ENCODE results near the gene LTB4R.
"Not testable (repeated sequence)": the region's sequence is repeated elsewhere in the genome, so short reads cannot be mapped to it uniquely, and the experiment has no call there.

The LTB4R gene

DNA sequence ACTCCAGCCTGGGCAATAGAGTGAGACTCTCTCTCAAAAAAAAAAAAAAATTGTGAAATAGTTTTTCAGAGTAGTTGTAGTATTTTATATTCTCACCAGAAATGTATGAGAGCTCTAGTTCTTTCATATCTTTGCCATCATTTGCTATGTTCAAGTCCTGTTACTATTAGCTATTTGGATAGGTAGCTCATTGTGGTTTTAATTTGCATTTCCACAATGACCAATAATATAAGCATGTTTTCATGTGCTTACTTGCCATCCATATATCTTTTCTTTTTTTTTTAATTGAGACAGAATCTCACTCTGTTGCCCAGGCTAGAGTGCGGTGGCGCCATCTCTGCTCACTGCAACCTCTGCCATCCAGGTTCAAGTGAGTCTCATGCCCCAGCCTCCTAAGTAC lies 36.9 kb downstream of the LTB4R start:
- DNase-seq = no peak

- DNase-seq = no peak
These were observed 38.4 kb downstream of the LTB4R start for GRCh38 chr14:24349742-24350141.

GRCh38 chr14:24351517-24351916 lies 40.2 kb downstream of the LTB4R start:
- DNase-seq = no peak

- no peak for DNase-seq
These were observed 42.5 kb downstream of the LTB4R start for GRCh38 chr14:24353559-24354481.

DNA sequence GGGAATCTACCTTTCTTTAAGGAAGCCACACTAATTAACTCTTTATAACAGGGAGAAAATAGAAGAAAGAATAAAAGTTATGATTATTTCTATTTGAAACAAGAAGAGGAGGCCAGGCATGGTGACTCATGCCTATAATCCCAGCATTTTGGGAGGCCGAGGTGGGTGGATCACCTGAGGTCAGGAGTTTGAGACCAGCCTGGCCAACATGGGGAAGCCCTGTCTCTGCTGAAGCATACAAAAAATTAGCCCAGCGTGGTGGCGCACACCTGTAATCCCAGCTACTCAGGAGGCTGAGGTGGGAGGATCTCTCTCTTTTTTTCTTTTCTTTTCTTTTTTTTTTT lies 43.2 kb downstream of the LTB4R start:
- DNase-seq = not testable (repeated sequence)

GRCh38 chr14:24355009-24355408 lies 43.7 kb downstream of the LTB4R start:
- DNase-seq = no peak

- no peak for DNase-seq
These were observed 44.9 kb downstream of the LTB4R start for GRCh38 chr14:24356208-24356607.

- no peak for DNase-seq
These were observed 49.0 kb downstream of the LTB4R start for GRCh38 chr14:24360281-24360680.

- no peak for DNase-seq
These were observed 50.0 kb downstream of the LTB4R start for GRCh38 chr14:24361326-24361725.

GRCh38 chr14:24362241-24362960 lies 51.1 kb downstream of the LTB4R start:
- no peak for DNase-seq

DNA sequence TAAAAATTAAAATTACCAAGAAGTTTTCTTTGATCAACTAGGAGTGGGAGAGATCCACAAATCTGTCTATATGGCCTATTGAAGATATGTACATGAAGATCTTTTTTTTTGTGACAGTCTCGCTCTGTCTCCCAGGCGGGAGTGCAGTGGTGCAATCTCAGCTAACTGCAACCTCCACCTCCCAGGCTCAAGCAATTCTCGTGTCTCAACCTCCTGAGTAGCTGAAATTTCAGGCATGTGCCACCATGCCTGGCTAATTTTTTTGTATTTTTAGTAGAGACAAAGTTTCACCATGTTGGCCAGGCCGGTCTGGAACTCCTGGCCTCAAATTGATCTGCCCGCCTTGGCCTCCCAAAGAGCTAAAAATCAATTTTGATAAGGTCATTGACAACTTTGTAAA lies 52.1 kb downstream of the LTB4R start:
- no peak for DNase-seq

GRCh38 chr14:24364841-24365240 lies 53.5 kb downstream of the LTB4R start:
- DNase-seq = no peak

DNA sequence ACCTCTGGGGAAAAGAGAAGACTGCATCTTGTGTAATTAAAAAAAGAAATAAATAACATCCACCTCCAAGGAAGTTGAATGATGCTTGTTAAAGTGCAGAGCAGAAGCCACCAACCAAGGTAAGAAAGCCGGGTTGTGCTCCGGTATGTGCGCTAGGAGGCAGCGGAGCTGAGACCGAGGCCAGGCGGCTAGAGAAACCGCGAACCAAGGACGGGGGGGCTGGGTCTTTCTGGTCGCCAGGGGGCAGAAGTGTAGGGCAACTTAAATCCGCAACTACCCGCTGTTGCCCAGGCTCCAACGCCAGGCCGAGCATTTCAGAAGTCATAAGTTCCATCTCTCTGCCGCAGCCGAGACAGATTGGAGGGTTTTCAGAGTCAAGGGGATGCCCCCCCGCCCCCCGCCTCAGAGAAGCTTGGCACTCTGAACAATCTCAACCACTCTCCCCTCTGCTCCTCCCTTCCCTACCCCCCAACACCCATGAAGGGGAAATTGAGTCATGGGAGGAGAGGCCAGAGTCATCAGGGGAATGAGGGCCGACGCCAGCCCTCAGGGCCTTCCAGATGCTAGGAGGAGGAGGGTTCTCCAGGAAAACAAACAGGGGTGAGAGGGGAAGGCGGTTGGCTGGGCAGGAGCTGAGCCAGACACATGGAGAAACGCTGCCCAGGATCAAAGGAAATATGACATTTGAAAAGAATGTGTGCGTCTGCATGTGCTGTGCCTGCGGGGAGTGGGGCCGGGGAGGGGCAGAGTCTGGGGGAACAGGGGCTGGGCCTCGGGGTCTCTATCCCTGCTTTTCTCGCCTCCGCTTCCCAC lies 54.5 kb downstream of the LTB4R start:
- DNase-seq = peak; percentile 27

- no peak for DNase-seq
These were observed 55.1 kb downstream of the LTB4R start for GRCh38 chr14:24366413-24366720.

DNA sequence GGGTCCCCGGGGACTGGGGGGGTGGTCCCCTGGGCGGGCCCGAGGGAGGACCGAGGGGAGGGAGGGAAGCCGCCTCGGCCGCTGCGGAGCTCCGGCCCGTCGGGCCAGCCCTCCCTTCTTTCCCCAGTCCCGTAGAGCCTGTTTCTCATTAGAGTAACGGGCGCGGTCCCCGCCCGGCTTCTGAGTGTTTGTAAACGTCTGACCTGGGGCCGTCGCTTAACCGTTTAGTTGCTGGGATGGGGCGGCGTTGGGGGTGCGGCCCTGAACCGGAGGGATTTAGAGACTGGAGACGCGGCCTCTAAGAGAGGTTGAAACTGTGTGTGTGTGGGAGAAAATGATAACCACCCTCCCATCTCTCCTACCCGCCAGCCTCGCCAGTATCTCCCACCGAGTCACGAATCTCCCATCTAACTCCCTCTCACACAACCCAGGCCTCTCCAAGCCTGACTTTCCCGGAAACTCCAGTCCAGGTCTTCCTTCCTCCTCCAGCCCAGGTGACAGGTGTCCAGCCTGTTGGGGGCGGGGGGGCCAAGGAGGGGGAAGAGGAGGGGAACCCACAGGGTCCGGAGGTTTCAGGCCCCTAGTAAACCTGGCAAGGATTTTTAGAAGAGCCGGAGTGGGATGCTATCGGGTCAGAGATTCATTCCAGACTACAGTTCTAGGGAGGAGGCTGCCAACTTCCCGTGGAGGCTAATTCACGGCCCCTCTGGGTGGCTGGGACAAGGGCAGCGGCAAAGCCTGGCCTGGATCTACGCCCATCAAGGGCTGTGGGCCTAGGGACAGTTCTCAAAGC lies 55.6 kb downstream of the LTB4R start:
- peak; percentile 87 for DNase-seq

Data from NCI-H1048 (cell line).